Gastrocnemius medialis (tissue), 4 donors: ENCODE measurements around the gene HIP1. TPM values are rescaled to one million over a fixed set of nuclear protein-coding genes. Genes with fewer than 3 reads are reported as not detected.

ENCODE experiments used
- ATAC-seq, 2 donors: fragments of 150-250 bp; one replicate each; pipeline ENCODE4 v1.9.1; 2016
- DNase-seq, 2 donors: peaks; one replicate each; pipeline ENCODE4 v3.0.0-alpha.2; 2019
- H3K27ac ChIP-seq, 4 donors: fragments of 200-600 bp; sonication (generic); 1 replicate in 1 of 4; 2 replicates in 3 of 4; pipeline ENCODE4 v1.5.1; 2016 to 2018; ENCODE audit warnings: mild to moderate bottlenecking in 2 of 4, moderate library complexity in 1 of 4
- H3K27me3 ChIP-seq, 3 donors: fragments of 200-600 bp; sonication (generic) in 2 of 3; 1 replicate in 1 of 3; 2 replicates in 2 of 3; pipeline versions ENCODE4 v1.5.1 to v1.6.0; 2016 to 2019; ENCODE audit warnings: mild to moderate bottlenecking in 1 of 3, moderate library complexity in 1 of 3
- H3K36me3 ChIP-seq, 2 donors: fragments of 200-600 bp; sonication (generic) in 1 of 2; one replicate each; pipeline ENCODE4 v1.5.1; 2017 to 2018
- H3K4me1 ChIP-seq, 2 donors: fragments of 200-600 bp; sonication (generic) in 1 of 2; one replicate each; pipeline ENCODE4 v1.5.1; 2016 to 2017; ENCODE audit warnings: mild to moderate bottlenecking in 2 of 2
- H3K4me3 ChIP-seq, 4 donors: fragments of 200-600 bp; sonication (generic) in 3 of 4; 1 replicate in 1 of 4; 2 replicates in 3 of 4; pipeline ENCODE4 v1.5.1; 2016 to 2019; ENCODE audit warnings: mild to moderate bottlenecking in 2 of 4
- H3K9me3 ChIP-seq, 3 donors: fragments of 200-600 bp; sonication (generic) in 2 of 3; 1 replicate in 1 of 3; 2 replicates in 2 of 3; pipeline ENCODE4 v1.5.1; 2016 to 2019
- CTCF ChIP-seq, 5 experiments: fragments of 450-650 bp in 3 of 5; fragments of 200-600 bp in 2 of 5; sonication (generic) in 2 of 5; IDR thresholded peaks in 4 of 5; conservative IDR thresholded peaks in 1 of 5; 1 replicate in 4 of 5; 2 replicates in 1 of 5; pipeline ENCODE4 v1.5.1; 2016 to 2019; ENCODE audit warnings: antibody characterized with exemption in 5 of 5, mild to moderate bottlenecking in 3 of 5, moderate library complexity in 3 of 5
- POLR2A ChIP-seq, 2 donors: fragments of 450-650 bp; IDR thresholded peaks; one replicate each; pipeline ENCODE4 v1.6.1; 2017; ENCODE audit warnings: antibody characterized with exemption in 2 of 2, mild to moderate bottlenecking in 2 of 2, moderate library complexity in 2 of 2
- in situ Hi-C, 4 donors: fragments of 200-750 bp; cut with MboI; loops; one replicate each; pipeline versions ENCODE4 v1.15.0 to v1.8.0; 2017; ENCODE audit warnings: low sequenced_read_pairs in 4 of 4
- intact Hi-C: fragments of 100-400 bp; cut with DNase I; formaldehyde crosslinking; loops from one replicate; pipeline ENCODE4 v1.15.1; 2023; ENCODE audit warnings: low total_unique reads
- total RNA-seq, 4 donors: library from RNA; depleted of rRNA; stranded (reverse); fragments of >200 nt; gene quantifications; one replicate each; pipeline versions ENCODE4 v1.1.0 to v1.2.3, GENCODE V29; 2016

The HIP1 gene
- total RNA-seq, 4 donors from 2014 or later: 5.8 to 11.1 (median 7.9) TPM

GRCh38 chr7:75712517-75713361, 26.0 kb downstream of the HIP1 start:
- H3K9me3 ChIP-seq: no peaks in the 10 kb centered on the region
- in situ Hi-C loops: no loop called here
- peaks cover 25% of the 10 kb centered on the region in 2 donors for H3K4me1 ChIP-seq
- H3K27me3 ChIP-seq: no peaks in the 10 kb centered on the region
- intact Hi-C loops: no loop called here
- DNase-seq (no peak), ATAC-seq (no peak)
- no peaks in the 10 kb centered on the region for H3K36me3 ChIP-seq
- TF ChIP-seq CTCF (IDR thresholded peaks at IDR 0.05 in 4 of 5, conservative IDR thresholded peaks at IDR 0.05 in 1 of 5): no peak
- TF ChIP-seq POLR2A (IDR thresholded peaks at IDR 0.05): no peak
- H3K4me3 ChIP-seq: peak overlapping the region in 1 of 4 donors; percentile 12
- peak overlapping the region; percentile 51 to 63 (median 56) for H3K27ac ChIP-seq

DNA sequence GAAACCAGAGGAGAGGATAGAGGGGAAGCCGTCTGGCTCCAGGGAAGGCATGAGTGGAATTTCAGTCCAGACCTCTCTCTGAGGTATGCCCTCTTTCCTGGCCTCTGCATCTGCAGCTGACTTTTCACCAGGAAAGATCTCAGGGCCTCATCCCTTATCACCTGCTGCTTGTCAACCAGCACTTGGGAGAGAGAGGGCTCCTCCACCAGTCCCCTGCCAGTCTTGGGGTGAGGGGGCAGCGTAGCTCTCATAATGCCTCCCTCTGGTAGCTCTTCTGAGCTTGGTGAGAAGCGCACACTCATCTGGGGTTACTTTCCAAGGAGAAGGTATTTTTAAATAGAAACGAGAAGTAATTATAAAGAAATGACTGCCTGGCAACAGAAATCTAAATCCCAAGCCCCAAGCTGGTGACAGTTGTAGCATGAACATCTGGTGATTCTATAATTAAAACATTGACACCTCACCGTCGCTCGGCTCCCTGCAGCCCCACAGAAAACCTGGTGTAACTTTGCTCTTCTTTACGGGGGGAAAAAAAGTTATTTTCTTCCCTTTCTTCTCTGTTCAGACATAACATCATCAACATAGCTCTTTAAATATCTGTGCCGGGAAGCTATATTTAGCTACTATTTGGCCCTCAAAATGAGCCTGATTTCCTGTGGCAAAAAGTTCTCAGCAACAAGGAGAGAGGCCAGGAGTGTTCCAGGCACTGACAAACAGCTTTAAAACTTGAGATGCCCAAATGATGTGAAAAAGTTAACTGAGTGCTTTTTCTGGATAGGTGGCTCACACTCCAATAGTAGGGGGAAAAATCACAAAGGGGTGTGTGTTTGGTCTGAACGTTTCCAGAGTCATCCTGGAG, 26.9 kb downstream of the HIP1 start:
- Histone ChIP-seq H3K36me3 (no peaks in the 10 kb centered on the region), H3K27me3 (no peaks in the 10 kb centered on the region), H3K4me3 (peak overlapping the region in 3 of 4 donors; percentile 5 to 15 (median 12)), H3K27ac (peak overlapping the region; percentile 51 to 63 (median 56)), H3K9me3 (no peaks in the 10 kb centered on the region), H3K4me1 (peaks cover 25% of the 10 kb centered on the region in 2 donors)
- DNase-seq (no peak), ATAC-seq (no peak)
- intact Hi-C loops (no loop called here), in situ Hi-C loops (no loop called here)
- TF ChIP-seq CTCF (IDR thresholded peaks at IDR 0.05 in 4 of 5, conservative IDR thresholded peaks at IDR 0.05 in 1 of 5): no peak
- TF ChIP-seq POLR2A (IDR thresholded peaks at IDR 0.05): no peak

DNA sequence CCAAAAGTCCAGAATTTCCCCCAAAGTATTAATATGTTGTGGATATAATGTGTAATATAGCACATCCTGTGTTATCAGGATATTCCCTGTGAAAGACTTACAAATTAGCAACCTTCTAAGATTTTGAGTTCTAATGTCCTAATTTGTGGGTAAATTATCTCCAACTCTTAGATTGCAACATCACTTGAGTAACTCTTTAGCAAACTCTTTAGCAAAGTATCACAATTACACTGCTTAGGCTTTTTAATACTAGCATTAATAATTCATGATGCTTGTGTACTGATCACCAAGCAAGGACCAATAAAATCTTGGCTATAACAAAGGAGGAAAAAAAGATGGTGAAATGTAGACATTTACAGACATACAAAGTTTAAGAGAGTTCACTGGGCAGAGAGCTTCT, 27.7 kb downstream of the HIP1 start:
- Histone ChIP-seq H3K4me3 (no peak overlapping the region), H3K4me1 (peaks cover 25% of the 10 kb centered on the region in 2 donors), H3K9me3 (no peaks in the 10 kb centered on the region), H3K27me3 (no peaks in the 10 kb centered on the region), H3K27ac (peak overlapping the region in 1 of 4 donors; percentile 63), H3K36me3 (no peaks in the 10 kb centered on the region)
- DNase-seq (no peak), ATAC-seq (no peak)
- TF ChIP-seq CTCF (IDR thresholded peaks at IDR 0.05 in 4 of 5, conservative IDR thresholded peaks at IDR 0.05 in 1 of 5) (no peak), POLR2A (IDR thresholded peaks at IDR 0.05) (no peak)
- in situ Hi-C loops (no loop called here), intact Hi-C loops (no loop called here)

GRCh38 chr7:75704928-75705327, 33.8 kb downstream of the HIP1 start:
- in situ Hi-C loops (no loop called here), intact Hi-C loops (no loop called here)
- Histone ChIP-seq H3K9me3 (no peaks in the 10 kb centered on the region), H3K27ac (no peak overlapping the region), H3K27me3 (no peaks in the 10 kb centered on the region), H3K36me3 (no peaks in the 10 kb centered on the region), H3K4me3 (no peak overlapping the region), H3K4me1 (no peaks in the 10 kb centered on the region)
- no peak for TF ChIP-seq POLR2A (IDR thresholded peaks at IDR 0.05)
- no peak for TF ChIP-seq CTCF (IDR thresholded peaks at IDR 0.05 in 4 of 5, conservative IDR thresholded peaks at IDR 0.05 in 1 of 5)
- DNase-seq (no peak), ATAC-seq (no peak)
